HG03558 (cell line): ENCODE data around the gene P2RX5.

ENCODE experiments used
- ATAC-seq: cut with Tn5 transposase; IDR thresholded peaks from one replicate; pipeline ENCODE4 v1.9.1; 2021; ENCODE audit warnings: moderate number of reproducible peaks; ENCODE audit not compliant: unreplicated experiment; ENCODE audit errors: extremely low read depth

The P2RX5 gene

DNA sequence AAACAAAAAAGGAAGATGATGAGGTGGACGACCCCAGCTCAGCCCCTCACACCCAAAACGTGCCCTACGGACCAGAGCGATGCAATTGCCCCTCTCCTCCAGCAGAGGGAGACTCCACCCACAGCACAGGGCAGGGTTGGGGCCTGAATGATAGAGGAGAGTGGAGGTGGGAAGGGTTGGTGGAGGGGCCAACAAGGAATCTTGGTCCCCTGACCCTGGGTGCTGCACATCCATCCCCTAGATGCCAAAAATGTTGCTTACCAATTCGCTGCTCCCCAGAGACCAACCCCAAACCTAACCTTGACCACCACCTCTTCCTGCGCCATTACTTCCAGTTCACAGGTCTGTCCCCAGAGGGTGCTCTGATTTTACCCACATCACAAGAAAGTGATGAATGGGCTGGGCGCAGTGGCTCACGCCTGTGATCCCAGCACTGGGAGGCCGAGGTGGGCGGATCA, 12.9 kb downstream of the P2RX5 start:
- no peak for ATAC-seq

- no peak for ATAC-seq
Measured at GRCh38 chr17:3682033-3682432, 13.9 kb downstream of the P2RX5 start.

GRCh38 chr17:3681565-3681964, 14.4 kb downstream of the P2RX5 start:
- no peak for ATAC-seq

- ATAC-seq, result no peak
Measured at GRCh38 chr17:3681057-3681456, 14.9 kb downstream of the P2RX5 start.

DNA sequence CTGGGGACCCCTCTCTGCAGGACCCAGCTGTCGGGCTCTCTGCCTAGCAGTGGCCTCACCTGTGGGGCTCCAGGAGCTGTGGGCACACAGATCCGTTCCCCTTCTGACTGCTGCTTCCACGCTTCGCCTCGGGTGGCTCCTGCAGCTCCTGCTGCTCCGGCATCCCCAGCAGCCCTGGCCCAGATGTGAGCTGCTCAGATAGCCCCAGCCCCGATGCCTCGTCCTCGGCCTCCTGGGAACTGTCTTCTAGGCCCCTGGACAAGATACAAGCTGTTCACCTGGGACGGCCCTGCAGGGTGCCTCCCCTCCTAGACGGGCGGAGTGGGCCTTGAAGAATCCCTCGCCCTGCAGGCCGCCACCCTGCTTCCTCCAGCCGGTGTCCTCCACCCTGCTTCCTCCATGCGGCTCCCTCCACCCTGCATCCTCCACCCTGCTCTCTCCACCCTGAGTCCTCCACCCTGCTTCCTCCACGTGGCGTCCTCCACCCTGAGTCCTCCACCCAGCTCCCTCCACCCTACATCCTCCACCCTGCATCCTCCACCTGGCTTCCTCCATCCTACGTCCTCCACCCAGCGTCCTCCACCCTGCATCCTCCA, 16.3 kb downstream of the P2RX5 start:
- no peak for ATAC-seq

GRCh38 chr17:3678821-3679530, 17.0 kb downstream of the P2RX5 start:
- no peak for ATAC-seq

- ATAC-seq, result no peak
Measured at GRCh38 chr17:3678095-3678820, 17.7 kb downstream of the P2RX5 start.

DNA sequence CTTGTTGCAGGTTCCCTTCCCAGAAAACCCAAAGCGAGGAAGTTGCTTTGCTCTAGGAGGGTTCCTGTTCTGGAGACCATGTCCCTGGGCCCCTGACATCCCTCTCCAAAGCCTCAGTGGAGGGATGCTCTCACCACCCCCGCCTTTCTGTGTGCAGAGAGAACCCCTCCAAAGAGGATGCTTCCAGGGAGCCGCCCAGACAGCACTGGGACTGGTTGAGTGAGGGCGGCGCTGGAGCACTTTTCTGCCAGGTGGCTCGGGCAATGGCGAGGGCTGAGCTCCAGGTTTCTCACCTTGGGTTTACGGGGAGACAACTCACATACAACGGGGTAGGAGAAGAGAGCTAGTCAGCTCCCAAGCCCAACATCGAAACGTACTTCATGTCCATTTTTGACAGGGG, 20.1 kb downstream of the P2RX5 start:
- no peak for ATAC-seq

DNA sequence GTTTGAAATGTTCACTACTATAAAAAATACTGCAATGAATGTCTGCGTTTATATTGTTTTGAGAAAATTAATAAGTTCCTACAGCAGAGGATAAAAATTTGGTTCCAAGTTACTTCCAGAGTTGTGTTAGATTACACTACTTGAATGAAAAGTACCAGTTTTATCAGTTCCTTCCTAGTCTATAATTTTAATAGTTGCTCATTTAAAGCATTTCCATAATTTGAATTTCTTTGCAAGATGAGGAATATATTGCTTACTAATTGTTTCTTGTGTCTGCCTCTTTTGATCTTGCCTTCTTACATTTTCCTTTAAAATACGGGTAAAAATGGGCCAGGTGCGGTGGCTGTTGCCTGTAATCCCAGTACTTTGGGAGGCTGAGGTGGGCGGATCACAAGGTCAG, 23.4 kb downstream of the P2RX5 start:
- ATAC-seq, result no peak

- ATAC-seq, result no peak
Measured at GRCh38 chr17:3669548-3669947, 26.4 kb downstream of the P2RX5 start.

DNA sequence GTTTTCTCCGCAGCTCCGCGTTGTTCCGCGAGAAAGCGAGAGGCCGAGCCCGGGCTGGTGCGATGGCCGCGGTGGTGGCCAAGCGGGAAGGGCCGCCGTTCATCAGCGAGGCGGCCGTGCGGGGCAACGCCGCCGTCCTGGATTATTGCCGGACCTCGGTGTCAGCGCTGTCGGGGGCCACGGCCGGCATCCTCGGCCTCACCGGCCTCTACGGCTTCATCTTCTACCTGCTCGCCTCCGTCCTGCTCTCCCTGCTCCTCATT, 26.9 kb downstream of the P2RX5 start:
- ATAC-seq, result no peak

GRCh38 chr17:3668279-3669084, 27.5 kb downstream of the P2RX5 start, which contains the start of the genes EMC6 and TAX1BP3:
TSS of gene EMC6 (plus strand) at chr17:3668812. CDS start at chr17:3669147, 335 bp downstream.
TSS of gene TAX1BP3 (minus strand) at chr17:3668578. CDS start at chr17:3668526, 52 bp downstream.
- ATAC-seq, result no peak

GRCh38 chr17:3667366-3668278, 28.3 kb downstream of the P2RX5 start:
- ATAC-seq, result no peak

- ATAC-seq, result no peak
Measured at GRCh38 chr17:3666516-3666915, 29.4 kb downstream of the P2RX5 start.

GRCh38 chr17:3665834-3666233, 30.1 kb downstream of the P2RX5 start:
- no peak for ATAC-seq

DNA sequence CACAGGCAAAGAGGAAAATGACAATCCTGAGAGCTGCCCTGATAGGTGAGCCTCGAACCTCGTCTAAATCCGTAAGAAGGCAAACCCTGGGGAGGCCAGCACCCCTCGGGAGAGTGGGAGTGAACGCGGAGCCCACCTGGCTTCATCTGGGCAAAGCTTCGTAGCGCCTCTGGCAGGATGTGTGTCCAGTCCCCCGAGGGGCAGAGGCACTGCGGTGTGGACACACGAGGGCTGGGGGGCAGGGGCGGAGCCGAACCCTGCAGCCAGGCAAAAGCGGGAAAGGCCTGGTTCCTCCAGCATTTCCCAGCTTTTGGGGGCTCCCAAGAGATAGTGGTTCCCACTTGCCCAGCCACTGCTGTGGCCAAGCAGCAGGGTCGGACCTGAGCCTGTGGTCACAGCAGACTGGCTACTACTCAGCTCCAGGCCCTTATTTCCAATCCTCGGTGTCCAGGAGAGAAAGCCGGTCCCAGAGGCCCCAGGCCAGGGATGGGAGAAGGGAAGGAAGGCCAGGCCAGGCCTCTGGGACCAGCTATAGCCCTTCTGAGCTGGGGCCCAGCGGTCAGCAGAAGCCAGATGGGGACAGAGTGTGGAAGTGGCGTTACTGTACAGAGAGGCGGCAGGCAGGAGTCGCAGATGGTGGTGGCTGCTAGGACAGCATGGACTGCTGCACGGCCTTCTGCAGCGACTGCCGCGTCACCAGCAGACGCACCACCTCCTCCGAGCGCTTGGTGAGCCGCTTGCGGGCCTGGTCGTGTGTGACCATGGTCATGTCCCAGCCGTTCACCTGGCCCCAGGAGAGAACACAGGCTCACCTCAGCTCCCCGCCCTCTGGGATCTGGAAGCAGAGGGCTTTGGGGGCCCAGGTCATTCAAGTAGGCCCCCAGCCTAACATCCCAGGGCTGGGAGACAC, 32.6 kb downstream of the P2RX5 start:
- ATAC-seq, result no peak

GRCh38 chr17:3660311-3660891, 35.6 kb downstream of the P2RX5 start:
- ATAC-seq, result no peak

DNA sequence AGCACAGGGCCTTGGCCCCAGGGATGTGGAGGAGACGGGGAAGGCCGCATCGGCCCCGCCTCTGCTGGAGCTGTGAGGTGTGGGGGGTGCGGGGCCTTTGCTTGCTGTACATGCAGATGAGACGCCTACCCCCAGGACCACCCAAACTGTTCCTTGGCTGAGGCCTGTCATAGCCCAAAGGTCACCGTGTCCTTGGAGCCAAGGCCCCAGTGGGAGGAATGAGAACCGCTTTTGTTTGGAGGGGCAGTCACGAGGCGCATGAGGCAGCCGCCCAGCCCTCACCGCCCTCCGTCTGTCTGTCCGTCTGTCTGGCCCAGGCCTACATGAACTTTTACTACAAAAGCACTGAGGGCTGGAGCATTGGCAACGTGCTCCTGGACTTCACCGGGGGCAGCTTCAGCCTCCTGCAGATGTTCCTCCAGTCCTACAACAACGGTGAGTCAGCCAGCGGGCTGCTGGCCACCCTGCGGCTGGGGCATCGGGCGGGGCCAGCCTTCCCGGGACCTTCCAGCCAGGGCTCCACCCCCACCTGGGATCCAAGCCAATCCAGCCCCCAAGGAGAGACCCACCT, 36.3 kb downstream of the P2RX5 start:
- ATAC-seq, result no peak
